ENCODE results near the gene HOXA6.

HOXA6 gene

DNA sequence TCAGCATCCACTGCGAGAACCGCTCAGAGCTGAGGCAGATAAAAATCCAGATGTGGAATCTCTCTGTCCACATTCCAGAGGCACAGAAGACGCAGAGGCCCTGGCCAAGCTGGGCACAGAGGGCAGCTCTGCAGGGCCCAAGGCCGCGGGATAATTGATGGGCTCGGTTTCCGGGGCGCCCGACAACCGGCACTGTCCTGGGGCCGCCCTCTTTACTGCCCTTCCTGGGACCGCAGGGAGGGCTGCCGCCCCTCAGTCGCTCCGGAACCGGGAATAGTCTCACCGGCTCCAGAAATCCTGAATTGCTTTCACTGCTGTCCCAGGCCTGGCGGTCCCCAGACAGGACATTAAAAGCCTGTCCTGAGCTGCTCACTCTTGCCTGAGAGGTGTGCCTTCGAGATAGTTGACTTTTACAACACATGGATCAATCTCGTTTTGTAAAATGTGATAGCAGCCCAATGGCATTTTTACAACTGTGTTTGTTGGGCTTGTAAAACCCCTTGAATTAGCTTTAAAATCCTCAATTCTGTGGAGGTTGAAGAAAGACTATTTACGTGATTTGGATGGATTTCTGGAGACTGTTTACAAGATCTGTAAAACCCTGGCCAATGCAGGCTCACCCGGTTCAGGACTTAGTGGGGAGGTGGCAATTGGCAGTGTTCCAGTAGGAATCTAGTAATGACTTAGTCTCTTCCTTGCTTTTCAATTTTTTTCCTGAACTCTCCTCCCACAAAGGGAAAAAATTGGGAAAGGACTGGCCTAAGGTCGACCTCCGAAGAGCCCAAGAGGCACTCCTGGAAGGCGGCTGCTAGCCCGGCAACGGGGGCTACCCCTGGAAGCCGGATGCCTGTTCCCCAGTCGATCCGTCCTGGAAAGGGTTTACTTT, 1.4 kb upstream of the HOXA6 start:
- FAIRE-seq (no peak), DNase-seq (ENCODE audit: insufficient read length, low spot score) (no peak)
- no peak for TF ChIP-seq POLR2A (IDR thresholded peaks at IDR 0.05; ENCODE audit: low read depth, low read length)

DNA sequence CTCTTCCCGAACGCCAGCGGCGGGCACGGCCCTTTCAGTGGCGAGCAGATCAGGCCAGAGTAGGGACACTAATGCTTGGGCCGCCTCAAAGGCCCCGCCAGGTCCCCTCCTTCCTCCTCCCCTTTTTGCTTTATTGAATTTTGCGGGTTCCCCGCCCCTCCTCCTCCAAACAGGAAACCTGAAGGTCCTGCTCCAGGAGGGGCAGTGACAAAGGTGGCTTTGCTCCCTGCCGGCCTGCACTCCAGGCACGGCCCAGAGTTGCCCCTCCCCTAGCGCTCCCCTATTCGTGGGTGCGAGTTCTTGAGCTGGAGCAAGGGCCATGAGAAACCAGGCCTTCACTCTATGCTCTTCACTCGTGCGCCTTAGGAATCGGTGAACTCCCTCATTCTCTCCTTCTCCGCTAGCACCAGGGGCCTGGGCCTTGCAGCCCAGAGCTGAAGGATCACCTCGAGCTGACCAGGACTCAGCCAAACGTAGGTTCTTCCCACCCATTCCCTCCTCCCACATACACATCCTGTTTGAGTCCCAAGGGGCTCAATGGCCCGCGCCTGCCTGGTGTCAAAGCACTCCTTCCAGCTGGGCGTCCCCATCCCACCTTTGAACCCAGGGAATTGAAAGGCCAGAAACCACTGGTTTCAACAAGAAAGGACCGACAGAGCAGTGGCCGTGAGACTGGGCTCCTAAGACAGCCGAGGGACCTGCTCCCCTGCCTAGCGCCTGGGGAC, 619 bp upstream of the HOXA6 start:
- no peak for TF ChIP-seq POLR2A (IDR thresholded peaks at IDR 0.05; ENCODE audit: low read depth, low read length)
- DNase-seq (ENCODE audit: insufficient read length, low spot score), result no peak
- FAIRE-seq, result no peak

DNA sequence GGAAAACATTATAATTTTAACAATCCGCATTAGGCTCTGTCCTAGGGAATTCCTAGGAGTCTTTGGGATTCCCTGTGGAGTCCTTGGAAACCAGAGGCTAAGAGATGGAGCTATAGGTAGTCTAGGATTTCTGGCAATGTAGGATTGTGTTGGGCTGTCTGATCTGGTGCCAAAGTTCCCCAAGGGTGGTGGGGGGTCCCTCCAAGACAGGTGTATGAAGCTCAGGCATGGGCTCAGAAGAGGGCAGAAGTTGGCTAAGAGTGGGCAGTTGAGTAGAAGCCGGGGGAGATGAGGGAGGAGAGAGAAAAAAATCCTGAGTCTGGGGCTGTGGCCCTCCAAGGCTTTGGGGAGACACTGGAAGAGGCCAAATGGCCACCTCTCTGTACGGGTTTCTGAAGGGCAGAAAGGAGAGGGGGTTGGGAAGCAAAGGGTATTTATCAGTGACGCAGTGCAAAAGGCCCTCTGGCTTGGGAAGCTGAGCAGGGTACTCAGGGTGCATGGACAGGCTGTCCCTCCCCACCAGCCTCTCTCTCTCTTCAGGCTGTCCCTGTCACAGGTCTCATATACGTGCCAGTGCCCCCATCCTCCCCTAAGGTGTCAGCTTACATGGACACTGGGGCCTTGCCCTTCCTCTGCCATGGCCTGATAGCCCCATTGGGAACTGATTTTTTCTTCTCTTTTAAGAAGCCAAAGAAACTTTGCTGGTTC, 929 bp downstream of the HOXA6 start:
- DNase-seq (ENCODE audit: insufficient read length, low spot score) (no peak), FAIRE-seq (no peak)
- TF ChIP-seq POLR2A (IDR thresholded peaks at IDR 0.05; ENCODE audit: low read depth, low read length), result no peak

DNA sequence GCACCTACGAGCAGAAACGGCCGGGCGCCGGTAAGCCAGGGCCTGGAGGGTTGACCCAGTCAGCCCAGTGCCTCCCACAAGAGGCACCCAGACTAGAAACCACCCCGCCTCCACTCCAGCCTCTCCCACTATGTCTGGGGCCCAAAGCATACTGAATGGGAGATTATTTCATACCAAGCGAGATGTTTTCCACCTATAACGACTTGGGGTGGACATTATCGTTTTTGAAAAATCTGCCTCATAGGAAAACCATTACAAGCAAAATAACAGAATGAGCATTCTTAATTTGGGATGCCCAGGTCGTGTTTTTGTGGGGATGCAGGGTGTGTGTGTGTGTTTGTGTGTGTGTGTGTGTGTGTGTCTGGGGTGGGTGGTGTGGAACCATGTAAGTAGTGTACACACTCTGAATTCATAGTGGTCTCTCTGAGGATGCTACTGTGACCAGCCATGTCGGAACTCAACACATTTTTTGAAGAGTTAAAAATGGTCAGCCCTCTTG, 1.6 kb downstream of the HOXA6 start:
- FAIRE-seq, result no peak
- no peak for DNase-seq (ENCODE audit: insufficient read length, low spot score)
- TF ChIP-seq POLR2A (IDR thresholded peaks at IDR 0.05; ENCODE audit: low read depth, low read length), result no peak

DNA sequence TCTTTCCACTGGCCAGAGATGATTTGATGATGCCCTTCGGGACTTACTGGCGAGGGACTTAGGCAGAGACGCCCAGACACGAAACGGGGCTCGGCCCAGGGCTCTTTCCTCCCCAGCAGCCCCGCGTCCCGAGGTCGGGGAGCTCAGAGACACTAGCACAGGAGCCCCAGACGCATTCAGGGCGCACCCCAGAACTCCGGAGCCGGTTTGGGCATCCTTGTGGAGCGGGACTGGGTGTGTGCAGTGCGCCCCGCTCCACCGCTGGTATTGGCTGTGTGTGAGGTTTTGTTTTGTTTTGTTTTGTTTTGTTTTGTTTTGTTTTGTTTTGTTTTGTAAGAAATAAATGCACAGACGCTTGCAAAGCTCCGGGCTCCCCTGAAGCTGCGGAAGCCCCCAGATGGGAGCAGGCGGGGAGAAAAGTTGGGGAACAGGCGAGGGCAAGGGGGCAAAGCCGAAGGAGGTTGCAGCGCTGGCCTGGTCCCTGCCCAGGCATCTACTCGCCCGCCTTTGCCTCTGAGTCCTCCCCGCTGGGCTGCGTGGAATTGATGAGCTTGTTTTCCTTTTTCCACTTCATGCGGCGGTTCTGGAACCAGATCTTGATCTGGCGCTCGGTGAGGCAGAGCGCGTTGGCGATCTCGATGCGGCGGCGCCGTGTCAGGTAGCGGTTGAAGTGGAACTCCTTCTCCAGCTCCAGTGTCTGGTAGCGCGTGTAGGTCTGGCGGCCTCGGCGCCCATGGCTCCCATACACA, 2.2 kb downstream of the HOXA6 start:
- TF ChIP-seq POLR2A (IDR thresholded peaks at IDR 0.05; ENCODE audit: low read depth, low read length), result no peak
- DNase-seq (ENCODE audit: insufficient read length, low spot score), result no peak
- no peak for FAIRE-seq

DNA sequence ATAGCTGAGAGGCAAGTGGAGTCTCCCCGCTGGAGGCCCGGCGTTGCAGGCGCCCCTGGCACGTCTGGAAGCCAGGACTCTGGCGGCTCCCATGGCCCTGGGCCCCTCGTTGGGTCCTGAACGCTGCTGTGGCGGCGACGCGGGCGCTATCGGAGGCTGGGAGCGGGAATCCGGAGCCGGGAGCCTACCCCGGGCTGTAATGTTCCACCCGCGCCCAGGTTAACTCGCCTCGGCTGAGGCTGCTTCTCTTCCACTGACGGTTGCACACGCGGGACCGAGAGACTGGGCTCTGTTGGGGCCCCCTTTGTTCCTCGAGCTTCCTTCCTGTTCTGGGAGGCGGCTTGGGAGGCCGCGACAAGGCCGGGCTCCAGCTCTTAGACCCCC, 2.8 kb downstream of the HOXA6 start:
- no peak for TF ChIP-seq POLR2A (IDR thresholded peaks at IDR 0.05; ENCODE audit: low read depth, low read length)
- DNase-seq (ENCODE audit: insufficient read length, low spot score) (no peak), FAIRE-seq (no peak)

DNA sequence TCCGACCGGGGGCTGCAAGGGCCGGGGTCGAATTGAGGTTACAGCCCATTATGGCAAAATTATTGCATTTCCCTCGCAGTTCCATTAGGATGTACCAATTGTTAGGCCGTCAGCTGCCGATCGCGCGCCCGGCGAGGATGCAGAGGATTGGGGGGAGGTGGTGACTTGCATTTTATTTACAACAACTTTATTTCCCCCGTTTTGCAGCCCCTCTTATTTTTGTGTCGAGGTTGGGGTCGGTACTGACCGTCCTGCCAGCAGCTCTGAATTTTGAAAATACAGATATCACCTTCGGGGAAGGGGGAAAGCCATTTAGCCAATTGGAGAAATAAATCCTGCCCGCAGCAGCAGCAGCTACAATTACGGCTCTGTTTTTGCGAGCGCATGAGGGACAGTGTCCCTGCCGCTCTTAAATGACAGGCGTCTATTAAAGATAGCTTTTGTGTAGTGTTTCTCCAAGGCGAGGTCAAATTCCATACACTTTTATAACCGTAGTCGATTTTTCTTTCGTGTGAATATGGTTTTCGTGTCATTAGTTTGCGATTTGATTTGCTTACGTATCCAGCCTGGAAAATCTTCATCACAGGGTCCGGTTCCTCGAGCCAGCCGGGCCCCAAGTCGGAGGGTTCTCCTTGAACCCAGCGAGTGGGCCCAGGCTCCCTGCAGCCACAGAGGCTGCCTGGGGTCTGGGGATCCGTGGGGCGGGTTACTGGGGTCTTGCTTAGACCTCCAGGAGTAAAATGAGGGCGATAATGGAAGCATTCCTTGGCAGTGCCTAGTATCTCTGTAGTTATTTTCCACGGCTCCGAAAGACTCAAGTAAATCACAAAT, 3.4 kb downstream of the HOXA6 start:
- DNase-seq (ENCODE audit: insufficient read length, low spot score), result no peak
- no peak for TF ChIP-seq POLR2A (IDR thresholded peaks at IDR 0.05; ENCODE audit: low read depth, low read length)
- FAIRE-seq, result no peak

DNA sequence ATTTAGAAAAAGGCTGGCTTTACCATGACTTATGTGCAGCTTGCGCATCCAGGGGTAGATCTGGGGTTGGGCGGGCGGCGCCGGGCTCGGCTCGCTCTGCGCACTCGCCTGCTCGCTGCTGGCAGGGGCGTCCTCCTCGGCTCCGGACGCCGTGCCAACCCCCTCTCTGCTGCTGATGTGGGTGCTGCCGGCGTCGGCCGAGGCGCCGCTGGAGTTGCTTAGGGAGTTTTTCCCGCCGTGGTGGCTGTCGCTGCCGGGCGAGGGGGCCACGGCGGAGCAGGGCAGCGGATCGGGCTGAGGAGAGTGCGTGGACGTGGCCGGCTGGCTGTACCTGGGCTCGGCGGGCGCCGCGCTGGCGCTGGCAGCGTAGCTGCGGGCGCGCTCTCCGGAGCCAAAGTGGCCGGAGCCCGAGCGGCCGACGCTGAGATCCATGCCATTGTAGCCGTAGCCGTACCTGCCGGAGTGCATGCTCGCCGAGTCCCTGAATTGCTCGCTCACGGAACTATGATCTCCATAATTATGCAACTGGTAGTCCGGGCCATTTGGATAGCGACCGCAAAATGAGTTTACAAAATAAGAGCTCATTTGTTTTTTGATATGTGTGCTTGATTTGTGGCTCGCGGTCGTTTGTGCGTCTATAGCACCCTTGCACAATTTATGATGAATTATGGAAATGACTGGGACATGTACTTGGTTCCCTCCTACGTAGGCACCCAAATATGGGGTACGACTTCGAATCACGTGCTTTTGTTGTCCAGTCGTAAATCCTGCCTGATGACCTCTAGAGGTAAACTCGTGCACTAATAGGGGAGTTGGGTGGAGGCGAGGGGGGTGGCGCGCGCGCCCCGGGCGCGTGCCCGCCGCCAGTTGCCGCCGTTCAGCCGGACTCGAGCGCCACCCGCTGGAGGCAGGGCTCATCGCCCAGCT, 4.3 kb downstream of the HOXA6 start, which contains the start of gene HOXA5:
HOXA5 (minus strand) TSS at position 659 of the 927 bp plus-strand sequence; CDS start at position 585, 74 bp downstream.
- FAIRE-seq (peak; percentile 92), DNase-seq (ENCODE audit: insufficient read length, low spot score) (peak; percentile 100)
- peak; percentile 13; the same call in 1 of the 2 replicates for TF ChIP-seq POLR2A (IDR thresholded peaks at IDR 0.05; ENCODE audit: low read depth, low read length)

DNA sequence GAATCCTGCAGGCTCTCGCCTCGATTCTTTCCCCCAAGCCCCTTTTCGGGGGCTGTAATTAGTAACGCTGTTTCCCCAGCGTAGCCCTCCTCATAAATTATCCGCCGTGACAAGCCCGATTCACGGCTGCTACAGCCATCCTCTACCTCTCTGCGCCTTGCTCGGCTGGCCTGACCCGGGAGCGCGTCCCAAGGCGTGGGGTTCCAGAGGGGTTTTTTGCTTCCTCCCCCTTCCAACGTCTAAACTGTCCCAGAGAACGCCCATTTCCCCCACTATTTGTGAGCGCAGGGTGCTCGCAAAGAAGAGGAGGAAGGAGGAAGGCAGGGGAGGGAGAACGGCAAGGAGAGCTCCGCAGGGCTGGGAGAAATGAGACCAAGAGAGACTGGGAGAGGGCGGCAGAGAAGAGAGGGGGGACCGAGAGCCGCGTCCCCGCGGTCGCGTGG, 5.0 kb downstream of the HOXA6 start:
- FAIRE-seq, result no peak
- no peak for TF ChIP-seq POLR2A (IDR thresholded peaks at IDR 0.05; ENCODE audit: low read depth, low read length)
- DNase-seq (ENCODE audit: insufficient read length, low spot score), result no peak

DNA sequence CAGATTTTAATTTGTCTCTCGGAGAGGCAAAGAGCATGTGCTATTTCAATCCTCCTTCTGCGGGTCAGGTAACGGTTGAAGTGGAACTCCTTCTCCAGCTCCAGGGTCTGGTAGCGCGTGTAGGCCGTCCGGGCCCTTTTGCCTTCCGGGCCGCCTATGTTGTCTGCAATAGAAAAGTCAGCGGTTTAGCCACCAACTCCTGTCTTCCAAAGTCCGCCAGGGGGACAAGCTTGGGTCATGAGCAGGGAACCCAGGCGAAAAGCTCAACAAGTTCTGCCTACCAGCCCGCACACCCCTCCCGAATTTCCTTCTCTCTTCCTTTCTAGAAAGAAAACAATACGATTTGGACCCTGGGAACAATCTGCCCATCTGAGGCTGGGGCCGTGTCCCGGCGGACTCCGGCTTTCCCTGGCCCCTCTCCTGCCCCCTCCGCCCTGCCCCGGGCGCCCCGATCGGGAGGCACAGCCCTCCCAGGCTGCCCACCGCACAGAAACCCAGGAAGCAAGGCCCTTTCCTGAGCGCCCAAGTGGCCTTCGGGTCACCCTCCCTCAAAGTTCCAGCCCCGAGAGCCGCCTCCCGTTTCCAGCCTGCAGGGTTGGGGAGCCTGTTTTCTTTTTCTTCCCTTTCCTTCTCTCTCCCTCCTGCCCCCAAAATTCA, 5.5 kb downstream of the HOXA6 start:
- DNase-seq (ENCODE audit: insufficient read length, low spot score) (peak; percentile 87), FAIRE-seq (no peak)
- TF ChIP-seq POLR2A (IDR thresholded peaks at IDR 0.05; ENCODE audit: low read depth, low read length), result no peak

All from H54 (cell line).